ENCODE results near the gene LDLRAD4. TPM values are rescaled to one million over a fixed set of nuclear protein-coding genes. Genes with fewer than 3 reads are reported as not detected.

Gene LDLRAD4
- total and polyA plus RNA-seq, 2 experiments from 2014 or later: 0.73 to 1.9 TPM

GRCh38 chr18:13461936-13462335 lies 243.4 kb downstream of the LDLRAD4 start:
- Histone ChIP-seq H3K27ac (ENCODE audit: low read depth) (no peak overlapping the region), H3K4me2 (no peak overlapping the region), H3K9me2 (ENCODE audit: insufficient read depth) (no peaks in the 10 kb centered on the region), H3K36me3 (ENCODE audit: insufficient read depth) (no peaks in the 10 kb centered on the region), H2AFZ (no peak overlapping the region), H3K79me2 (replicated peaks; ENCODE audit: insufficient read depth) (no peaks in the 10 kb centered on the region), H3K27me3 (ENCODE audit: insufficient read depth) (no peaks in the 10 kb centered on the region), H4K20me1 (replicated peaks; ENCODE audit: insufficient read depth) (no peaks in the 10 kb centered on the region), H3K4me1 (ENCODE audit: insufficient read depth) (no peaks in the 10 kb centered on the region; the same call in 1 of the 2 replicates), H3F3A (replicated peaks; ENCODE audit: low read depth) (no peaks in the 10 kb centered on the region), H3K4me3 (no peak overlapping the region)
- Mint-ChIP-seq H3K4me3 (no peak overlapping the region), H3K27me3 (ENCODE audit: insufficient read depth, low read depth, poor library complexity) (peaks cover 1% of the 10 kb centered on the region), H3K9me3 (no peaks in the 10 kb centered on the region; the same call in 2 of the 3 replicates), H3K4me1 (peaks cover 22% of the 10 kb centered on the region), H3K36me3 (ENCODE audit: low read depth) (no peaks in the 10 kb centered on the region), H3K27ac (no peak overlapping the region)
- no peak for DNase-seq (ENCODE audit: low spot score)
- no peak for TF ChIP-seq NANOG (IDR thresholded peaks at IDR 0.05; ENCODE audit: borderline replicate concordance)
- no peak for TF ChIP-seq EZH2 (IDR thresholded peaks at IDR 0.05; ENCODE audit: low read depth, unreplicated experiment)
- TF ChIP-seq JUNB (IDR thresholded peaks at IDR 0.05; ENCODE audit: unreplicated experiment): no peak
- no peak for TF ChIP-seq REST (IDR thresholded peaks at IDR 0.05; ENCODE audit: unreplicated experiment)
- TF ChIP-seq, protein P1, sequence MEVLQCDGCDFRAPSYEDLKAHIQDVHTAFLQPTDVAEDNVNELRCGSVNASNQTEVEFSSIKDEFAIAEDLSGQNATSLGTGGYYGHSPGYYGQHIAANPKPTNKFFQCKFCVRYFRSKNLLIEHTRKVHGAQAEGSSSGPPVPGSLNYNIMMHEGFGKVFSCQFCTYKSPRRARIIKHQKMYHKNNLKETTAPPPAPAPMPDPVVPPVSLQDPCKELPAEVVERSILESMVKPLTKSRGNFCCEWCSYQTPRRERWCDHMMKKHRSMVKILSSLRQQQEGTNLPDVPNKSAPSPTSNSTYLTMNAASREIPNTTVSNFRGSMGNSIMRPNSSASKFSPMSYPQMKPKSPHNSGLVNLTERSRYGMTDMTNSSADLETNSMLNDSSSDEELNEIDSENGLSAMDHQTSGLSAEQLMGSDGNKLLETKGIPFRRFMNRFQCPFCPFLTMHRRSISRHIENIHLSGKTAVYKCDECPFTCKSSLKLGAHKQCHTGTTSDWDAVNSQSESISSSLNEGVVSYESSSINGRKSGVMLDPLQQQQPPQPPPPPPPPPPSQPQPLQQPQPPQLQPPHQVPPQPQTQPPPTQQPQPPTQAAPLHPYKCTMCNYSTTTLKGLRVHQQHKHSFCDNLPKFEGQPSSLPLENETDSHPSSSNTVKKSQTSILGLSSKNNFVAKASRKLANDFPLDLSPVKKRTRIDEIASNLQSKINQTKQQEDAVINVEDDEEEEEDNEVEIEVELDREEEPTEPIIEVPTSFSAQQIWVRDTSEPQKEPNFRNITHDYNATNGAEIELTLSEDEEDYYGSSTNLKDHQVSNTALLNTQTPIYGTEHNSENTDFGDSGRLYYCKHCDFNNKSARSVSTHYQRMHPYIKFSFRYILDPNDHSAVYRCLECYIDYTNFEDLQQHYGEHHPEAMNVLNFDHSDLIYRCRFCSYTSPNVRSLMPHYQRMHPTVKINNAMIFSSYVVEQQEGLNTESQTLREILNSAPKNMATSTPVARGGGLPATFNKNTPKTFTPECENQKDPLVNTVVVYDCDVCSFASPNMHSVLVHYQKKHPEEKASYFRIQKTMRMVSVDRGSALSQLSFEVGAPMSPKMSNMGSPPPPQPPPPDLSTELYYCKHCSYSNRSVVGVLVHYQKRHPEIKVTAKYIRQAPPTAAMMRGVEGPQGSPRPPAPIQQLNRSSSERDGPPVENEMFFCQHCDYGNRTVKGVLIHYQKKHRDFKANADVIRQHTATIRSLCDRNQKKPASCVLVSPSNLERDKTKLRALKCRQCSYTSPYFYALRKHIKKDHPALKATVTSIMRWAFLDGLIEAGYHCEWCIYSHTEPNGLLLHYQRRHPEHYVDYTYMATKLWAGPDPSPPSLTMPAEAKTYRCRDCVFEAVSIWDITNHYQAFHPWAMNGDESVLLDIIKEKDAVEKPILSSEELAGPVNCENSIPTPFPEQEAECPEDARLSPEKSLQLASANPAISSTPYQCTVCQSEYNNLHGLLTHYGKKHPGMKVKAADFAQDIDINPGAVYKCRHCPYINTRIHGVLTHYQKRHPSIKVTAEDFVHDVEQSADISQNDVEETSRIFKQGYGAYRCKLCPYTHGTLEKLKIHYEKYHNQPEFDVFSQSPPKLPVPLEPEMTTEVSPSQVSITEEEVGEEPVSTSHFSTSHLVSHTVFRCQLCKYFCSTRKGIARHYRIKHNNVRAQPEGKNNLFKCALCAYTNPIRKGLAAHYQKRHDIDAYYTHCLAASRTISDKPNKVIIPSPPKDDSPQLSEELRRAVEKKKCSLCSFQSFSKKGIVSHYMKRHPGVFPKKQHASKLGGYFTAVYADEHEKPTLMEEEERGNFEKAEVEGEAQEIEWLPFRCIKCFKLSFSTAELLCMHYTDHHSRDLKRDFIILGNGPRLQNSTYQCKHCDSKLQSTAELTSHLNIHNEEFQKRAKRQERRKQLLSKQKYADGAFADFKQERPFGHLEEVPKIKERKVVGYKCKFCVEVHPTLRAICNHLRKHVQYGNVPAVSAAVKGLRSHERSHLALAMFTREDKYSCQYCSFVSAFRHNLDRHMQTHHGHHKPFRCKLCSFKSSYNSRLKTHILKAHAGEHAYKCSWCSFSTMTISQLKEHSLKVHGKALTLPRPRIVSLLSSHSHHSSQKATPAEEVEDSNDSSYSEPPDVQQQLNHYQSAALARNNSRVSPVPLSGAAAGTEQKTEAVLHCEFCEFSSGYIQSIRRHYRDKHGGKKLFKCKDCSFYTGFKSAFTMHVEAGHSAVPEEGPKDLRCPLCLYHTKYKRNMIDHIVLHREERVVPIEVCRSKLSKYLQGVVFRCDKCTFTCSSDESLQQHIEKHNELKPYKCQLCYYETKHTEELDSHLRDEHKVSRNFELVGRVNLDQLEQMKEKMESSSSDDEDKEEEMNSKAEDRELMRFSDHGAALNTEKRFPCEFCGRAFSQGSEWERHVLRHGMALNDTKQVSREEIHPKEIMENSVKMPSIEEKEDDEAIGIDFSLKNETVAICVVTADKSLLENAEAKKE (CRISPR knock-in tag; IDR thresholded peaks at IDR 0.05): no peak
- TF ChIP-seq STAT1 (IDR thresholded peaks at IDR 0.05; ENCODE audit: unreplicated experiment): no peak
- no peak for TF ChIP-seq EZH2phosphoT487 (IDR thresholded peaks at IDR 0.05; ENCODE audit: unreplicated experiment)
- no peak for TF ChIP-seq ZNF331 (CRISPR knock-in tag; IDR thresholded peaks at IDR 0.05; ENCODE audit: low read depth)
- TF ChIP-seq, protein P2, sequence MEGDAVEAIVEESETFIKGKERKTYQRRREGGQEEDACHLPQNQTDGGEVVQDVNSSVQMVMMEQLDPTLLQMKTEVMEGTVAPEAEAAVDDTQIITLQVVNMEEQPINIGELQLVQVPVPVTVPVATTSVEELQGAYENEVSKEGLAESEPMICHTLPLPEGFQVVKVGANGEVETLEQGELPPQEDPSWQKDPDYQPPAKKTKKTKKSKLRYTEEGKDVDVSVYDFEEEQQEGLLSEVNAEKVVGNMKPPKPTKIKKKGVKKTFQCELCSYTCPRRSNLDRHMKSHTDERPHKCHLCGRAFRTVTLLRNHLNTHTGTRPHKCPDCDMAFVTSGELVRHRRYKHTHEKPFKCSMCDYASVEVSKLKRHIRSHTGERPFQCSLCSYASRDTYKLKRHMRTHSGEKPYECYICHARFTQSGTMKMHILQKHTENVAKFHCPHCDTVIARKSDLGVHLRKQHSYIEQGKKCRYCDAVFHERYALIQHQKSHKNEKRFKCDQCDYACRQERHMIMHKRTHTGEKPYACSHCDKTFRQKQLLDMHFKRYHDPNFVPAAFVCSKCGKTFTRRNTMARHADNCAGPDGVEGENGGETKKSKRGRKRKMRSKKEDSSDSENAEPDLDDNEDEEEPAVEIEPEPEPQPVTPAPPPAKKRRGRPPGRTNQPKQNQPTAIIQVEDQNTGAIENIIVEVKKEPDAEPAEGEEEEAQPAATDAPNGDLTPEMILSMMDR (conservative IDR thresholded peaks at IDR 0.05; ENCODE audit: low read depth in 2 of 2): no peak
- TF ChIP-seq POLR2AphosphoS5 (IDR thresholded peaks at IDR 0.05; ENCODE audit: low read depth): no peak
- no peak for TF ChIP-seq ZNF114 (CRISPR knock-in tag; IDR thresholded peaks at IDR 0.05)
- no peak for TF ChIP-seq CREB1 (CRISPR knock-in tag; IDR thresholded peaks at IDR 0.05; ENCODE audit: low read depth)
- TF ChIP-seq ETS1 (IDR thresholded peaks at IDR 0.05): no peak
- no peak for ATAC-seq

All from GM23338 (cell line).